A549 (cell line): ENCODE measurements around the gene PTGS2. TPM values are rescaled to one million over a fixed set of nuclear protein-coding genes. Genes with fewer than 3 reads are reported as not detected.

Experiments used
- ATAC-seq, 2 experiments: fragments of 200-7000 bp in 1 of 2; fragments of >200 bp in 1 of 2; cut with Nextera tagmentation in 1 of 2; cut with Tn5 transposase in 1 of 2; 3 replicates each; pipeline versions ENCODE4 v1.8.0 to v1.9.1; 2018 to 2020; ENCODE audit warnings: mild to moderate bottlenecking in 1 of 2, moderate library complexity in 1 of 2
- CTCF ChIA-PET: fragments of 300-600 bp; sonication (Branson Sonifier 250); formaldehyde crosslinking; extraction: SDS; loops from one replicate; lab custom pipeline; 2021; ENCODE audit warnings: antibody characterized with exemption, inconsistent platforms; lab: Yijun Ruan, JAX
- POLR2A ChIA-PET: fragments of 350-600 bp; formaldehyde crosslinking; extraction: SDS; loops from one replicate; lab custom pipeline; 2021; ENCODE audit warnings: antibody characterized with exemption, inconsistent platforms; lab: Yijun Ruan, JAX
- DNase-seq, 2 experiments: peaks; one replicate each; pipeline versions ENCODE4 v3.0.0 to v3.0.0-alpha.2; 2011 to 2016; ENCODE audit warnings: low read depth in 1 of 2, low spot score in 1 of 2
- FAIRE-seq: peaks from 2 replicates; lab custom pipeline; 2011; peaks lifted over from hg19 to GRCh38; lab: Jason Lieb, UNC
- H3K27ac ChIP-seq, 2 experiments: fragments of >200 bp; sonication (Bioruptor Twin); formaldehyde crosslinking; 3 replicates each; pipeline ENCODE4 v1.5.1; 2016 to 2017
- H3K4me1 ChIP-seq: fragments of >200 bp; sonication (Bioruptor Twin); formaldehyde crosslinking; 3 replicates; pipeline ENCODE4 v1.6.1; 2016
- H3K4me2 ChIP-seq: fragments of >200 bp; sonication (Bioruptor Twin); formaldehyde crosslinking; 3 replicates; pipeline ENCODE4 v1.6.1; 2016
- H3K4me3 ChIP-seq: fragments of >200 bp; sonication (Bioruptor Twin); formaldehyde crosslinking; 3 replicates; pipeline ENCODE4 v1.5.1; 2016
- H3K9me3 ChIP-seq: fragments of >200 bp; sonication (Bioruptor Twin); formaldehyde crosslinking; 3 replicates; pipeline ENCODE4 v1.6.1; 2016
- ATOH8 ChIP-seq: fragments of 250-450 bp; sonication (Bioruptor Pico); IDR thresholded peaks from 2 replicates; pipeline ENCODE4 v1.5.0; 2020; ENCODE audit warnings: low read depth, mild to moderate bottlenecking, moderate library complexity
- CBX2 ChIP-seq: fragments of 200-600 bp; sonication (generic); IDR thresholded peaks from 2 replicates; pipeline ENCODE4 v1.6.1; 2016; ENCODE audit warnings: low read depth, mild to moderate bottlenecking, borderline replicate concordance
- CTCF ChIP-seq: fragments of >200 bp; sonication (Bioruptor Twin); formaldehyde crosslinking; IDR thresholded peaks from 3 replicates; pipeline ENCODE4 v1.5.1; 2016
- E2F6 ChIP-seq: IDR thresholded peaks from 2 replicates; pipeline ENCODE4 v1.6.1; 2012; ENCODE audit warnings: low read depth, borderline replicate concordance
- EHMT2 ChIP-seq: fragments of 200-600 bp; sonication (generic); IDR thresholded peaks from 2 replicates; pipeline ENCODE4 v1.6.1; 2016; ENCODE audit warnings: antibody characterized with exemption, low read depth, mild to moderate bottlenecking, moderate library complexity
- HOXA7 ChIP-seq: fragments of 250-450 bp; sonication (Bioruptor Pico); IDR thresholded peaks from 2 replicates; pipeline ENCODE4 v1.5.0; 2020; ENCODE audit warnings: mild to moderate bottlenecking, moderate library complexity
- MAFK ChIP-seq: fragments of 450-650 bp; IDR thresholded peaks from 2 replicates; pipeline ENCODE4 v1.6.1; 2014; ENCODE audit not compliant: partially characterized antibody
- TP53 ChIP-seq: fragments of 250-450 bp; sonication (Bioruptor Pico); IDR thresholded peaks from 2 replicates; pipeline ENCODE4 v1.5.0; 2021; ENCODE audit warnings: mild to moderate bottlenecking, moderate library complexity
- ZNF302 ChIP-seq: fragments of 250-450 bp; sonication (Bioruptor Pico); IDR thresholded peaks from 2 replicates; pipeline ENCODE4 v1.9.0; 2021; ENCODE audit warnings: inconsistent platforms, mild to moderate bottlenecking, moderate library complexity
- ZSCAN20 ChIP-seq: fragments of 250-450 bp; sonication (Bioruptor Pico); IDR thresholded peaks from 2 replicates; pipeline ENCODE4 v1.8.0; 2022; ENCODE audit warnings: mild to moderate bottlenecking, moderate library complexity
- WGBS: methylation state at CpG from one replicate; pipeline ENCODE4 v1.1.6; 2017; ENCODE audit errors: missing lambda C conversion rate; 5-methylcytosine and 5-hydroxymethylcytosine counted together
- polyA plus RNA-seq, 4 experiments: library from polyadenylated mRNA; depleted of rRNA in 3 of 4; stranded (reverse); fragments of >200 nt; fragmentation: RNase III in 1 of 4; extraction: RNeasy Plus Mini Kit Qiagen cat#74134 plus additional on column Dnase treatment in 1 of 4; gene quantifications; 2 replicates in 3 of 4; 3 replicates in 1 of 4; pipeline ENCODE4 v1.2.3, GENCODE V29; 2011 to 2017
- TF ChIP-seq, protein P1 (sequence below): fragments of 450-650 bp; IDR thresholded peaks from 2 replicates; pipeline ENCODE4 v1.6.1; 2014; ENCODE audit warnings: antibody characterized with exemption
- TF ChIP-seq, protein P2 (sequence below): fragments of 250-450 bp; sonication (Bioruptor Pico); IDR thresholded peaks from 2 replicates; pipeline ENCODE4 v1.5.0; 2021; ENCODE audit warnings: mild to moderate bottlenecking, moderate library complexity, borderline replicate concordance

The PTGS2 gene
- polyA plus RNA-seq, 2 of the 4 experiments (the other 2 are of a cell fraction): 12.3 to 127 TPM

DNA sequence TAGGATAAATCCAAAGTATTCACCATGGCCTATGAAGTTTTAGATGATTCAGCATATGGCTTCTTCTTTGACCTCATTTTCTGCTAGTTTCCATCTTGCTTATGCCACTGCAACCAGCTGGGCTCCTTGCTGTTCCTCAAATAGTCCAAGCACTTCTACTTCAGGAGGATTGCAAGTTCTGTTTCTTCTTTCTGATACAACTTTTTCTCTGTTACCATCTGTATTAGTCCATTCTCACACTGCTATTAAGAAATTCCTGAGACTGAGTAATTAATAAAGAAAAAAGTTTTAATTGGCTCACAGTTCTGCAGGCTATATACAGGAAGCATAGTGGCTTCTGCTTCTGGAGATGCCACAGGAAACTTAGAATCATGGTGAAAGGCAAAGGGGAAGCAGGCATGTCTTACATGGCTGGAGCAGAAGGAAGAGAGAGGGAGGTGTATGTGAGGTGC lies 20.3 kb downstream of the PTGS2 start:
- FAIRE-seq (no peak), ATAC-seq (no peak), DNase-seq (no peak)
- no peak overlapping the region for H3K27ac ChIP-seq
- TF ChIP-seq MAFK (peak; percentile 50), EHMT2 (no peak)
- peaks cover 5% of the 10 kb centered on the region; the same call in 1 of the 3 replicates for H3K4me1 ChIP-seq
- no peak overlapping the region for H3K4me2 ChIP-seq
- no peak overlapping the region for H3K4me3 ChIP-seq
- POLR2A ChIA-PET: no interaction called here
- CTCF ChIA-PET: interaction anchor here (0.5 to 2.1 kb wide), 4 partner anchors 8 to 391 kb away, joined by 3 to 4 read pairs (median 3); partner anchors contain the start of gene PTGS2
- 0 out of 3 replicates have a peak, but pooled peaks cover 3% of the 10 kb centered on the region for H3K9me3 ChIP-seq

GRCh38 chr1:186658999-186659398 lies 21.2 kb downstream of the PTGS2 start:
- no peak overlapping the region for H3K4me2 ChIP-seq
- DNase-seq: no peak
- no peak overlapping the region for H3K4me3 ChIP-seq
- peaks cover 5% of the 10 kb centered on the region; the same call in 1 of the 3 replicates for H3K4me1 ChIP-seq
- TF ChIP-seq CTCF: no peak
- TF ChIP-seq HOXA7 (CRISPR knock-in tag): no peak
- TF ChIP-seq, protein P1, sequence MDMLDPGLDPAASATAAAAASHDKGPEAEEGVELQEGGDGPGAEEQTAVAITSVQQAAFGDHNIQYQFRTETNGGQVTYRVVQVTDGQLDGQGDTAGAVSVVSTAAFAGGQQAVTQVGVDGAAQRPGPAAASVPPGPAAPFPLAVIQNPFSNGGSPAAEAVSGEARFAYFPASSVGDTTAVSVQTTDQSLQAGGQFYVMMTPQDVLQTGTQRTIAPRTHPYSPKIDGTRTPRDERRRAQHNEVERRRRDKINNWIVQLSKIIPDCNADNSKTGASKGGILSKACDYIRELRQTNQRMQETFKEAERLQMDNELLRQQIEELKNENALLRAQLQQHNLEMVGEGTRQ: no peak
- H3K27ac ChIP-seq: no peak overlapping the region
- ChIA-PET CTCF (interaction anchor here (1.1 to 2.1 kb wide), 4 partner anchors 8 to 171 kb away, joined by 3 to 5 read pairs (median 4); no protein-coding TSS in a partner anchor), POLR2A (no interaction called here)
- no peak for FAIRE-seq
- no peak for ATAC-seq
- H3K9me3 ChIP-seq: no peaks in the 10 kb centered on the region

- DNase-seq (no peak), ATAC-seq (no peak), FAIRE-seq (no peak)
- TF ChIP-seq, protein P2, sequence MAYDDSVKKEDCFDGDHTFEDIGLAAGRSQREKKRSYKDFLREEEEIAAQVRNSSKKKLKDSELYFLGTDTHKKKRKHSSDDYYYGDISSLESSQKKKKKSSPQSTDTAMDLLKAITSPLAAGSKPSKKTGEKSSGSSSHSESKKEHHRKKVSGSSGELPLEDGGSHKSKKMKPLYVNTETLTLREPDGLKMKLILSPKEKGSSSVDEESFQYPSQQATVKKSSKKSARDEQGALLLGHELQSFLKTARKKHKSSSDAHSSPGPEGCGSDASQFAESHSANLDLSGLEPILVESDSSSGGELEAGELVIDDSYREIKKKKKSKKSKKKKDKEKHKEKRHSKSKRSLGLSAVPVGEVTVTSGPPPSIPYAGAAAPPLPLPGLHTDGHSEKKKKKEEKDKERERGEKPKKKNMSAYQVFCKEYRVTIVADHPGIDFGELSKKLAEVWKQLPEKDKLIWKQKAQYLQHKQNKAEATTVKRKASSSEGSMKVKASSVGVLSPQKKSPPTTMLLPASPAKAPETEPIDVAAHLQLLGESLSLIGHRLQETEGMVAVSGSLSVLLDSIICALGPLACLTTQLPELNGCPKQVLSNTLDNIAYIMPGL (CRISPR knock-in tag): no peak
- ChIA-PET POLR2A (no interaction called here), CTCF (interaction anchor here (1.4 kb wide), 1 partner anchor 34 kb away, joined by 3 read pairs; no protein-coding TSS in a partner anchor)
- H3K27ac ChIP-seq: no peak overlapping the region
- no peak overlapping the region for H3K4me3 ChIP-seq
- no peaks in the 10 kb centered on the region; the same call in 2 of the 3 replicates for H3K4me1 ChIP-seq
- H3K4me2 ChIP-seq: no peak overlapping the region
- WGBS: 89% methylated on average over 2 of the region's 2 CpGs
- H3K9me3 ChIP-seq: no peaks in the 10 kb centered on the region
Observed at GRCh38 chr1:186657481-186657880, 22.7 kb downstream of the PTGS2 start.

GRCh38 chr1:186655876-186656275 lies 24.3 kb downstream of the PTGS2 start:
- FAIRE-seq: no peak
- POLR2A ChIA-PET: no interaction called here

More at GRCh38 chr1:186655876-186656275, 24.3 kb downstream of the PTGS2 start:
- Histone ChIP-seq H3K4me1 (no peaks in the 10 kb centered on the region), H3K4me2 (no peak overlapping the region), H3K9me3 (no peaks in the 10 kb centered on the region), H3K4me3 (no peak overlapping the region), H3K27ac (no peak overlapping the region)
- TF ChIP-seq ATOH8 (CRISPR knock-in tag) (no peak), ZNF302 (CRISPR knock-in tag) (no peak), CBX2 (no peak), ZSCAN20 (CRISPR knock-in tag) (no peak), TP53 (no peak), E2F6 (no peak)
- DNase-seq (no peak), ATAC-seq (no peak)
- CTCF ChIA-PET: interaction anchor here (1.7 kb wide), 1 partner anchor 151 kb away, joined by 3 read pairs; no protein-coding TSS in a partner anchor
- WGBS: 71% methylated on average over 3 of the region's 3 CpGs
